Activated CD4-positive, alpha-beta T cell treated with anti-CD3 and anti-CD28 coated beads, Interleukin-2, amount 10 ng/mL, durations not matched to agents 24 days and 14 days (primary cell): ENCODE results near the gene EMILIN1. TPM values are rescaled to one million over a fixed set of nuclear protein-coding genes. Genes with fewer than 3 reads are reported as not detected.

Experiments
- DNase-seq: peaks from one replicate; pipeline ENCODE4 v3.0.0; 2022
- H3K27ac Mint-ChIP-seq: one replicate; pipeline ENCODE4 v1.8.0; 2022; ENCODE audit warnings: mild to moderate bottlenecking, mixed read lengths
- H3K27me3 Mint-ChIP-seq: one replicate; pipeline ENCODE4 v1.8.0; 2022; ENCODE audit warnings: mixed read lengths
- H3K36me3 Mint-ChIP-seq: one replicate; pipeline ENCODE4 v1.8.0; 2022; ENCODE audit warnings: low read depth, mild to moderate bottlenecking, mixed read lengths
- H3K4me1 Mint-ChIP-seq: one replicate; pipeline ENCODE4 v1.8.0; 2021; ENCODE audit warnings: mixed read lengths
- H3K4me3 Mint-ChIP-seq: one replicate; pipeline ENCODE4 v1.8.0; 2022; ENCODE audit warnings: mild to moderate bottlenecking, moderate library complexity, mixed read lengths
- H3K9me3 Mint-ChIP-seq: one replicate; pipeline ENCODE4 v1.8.0; 2021; ENCODE audit warnings: mixed read lengths
- intact Hi-C: fragments of 100-400 bp; cut with micrococcal nuclease; formaldehyde crosslinking; loops from one replicate; pipeline ENCODE4 v1.15.1; 2023
- total RNA-seq: library from RNA; stranded (reverse); gene quantifications from 2 replicates; pipeline ENCODE4 v1.2.3, GENCODE V29; 2022

EMILIN1 gene
- total RNA-seq, 1 donor from 2014 or later = 1.4 TPM

DNA sequence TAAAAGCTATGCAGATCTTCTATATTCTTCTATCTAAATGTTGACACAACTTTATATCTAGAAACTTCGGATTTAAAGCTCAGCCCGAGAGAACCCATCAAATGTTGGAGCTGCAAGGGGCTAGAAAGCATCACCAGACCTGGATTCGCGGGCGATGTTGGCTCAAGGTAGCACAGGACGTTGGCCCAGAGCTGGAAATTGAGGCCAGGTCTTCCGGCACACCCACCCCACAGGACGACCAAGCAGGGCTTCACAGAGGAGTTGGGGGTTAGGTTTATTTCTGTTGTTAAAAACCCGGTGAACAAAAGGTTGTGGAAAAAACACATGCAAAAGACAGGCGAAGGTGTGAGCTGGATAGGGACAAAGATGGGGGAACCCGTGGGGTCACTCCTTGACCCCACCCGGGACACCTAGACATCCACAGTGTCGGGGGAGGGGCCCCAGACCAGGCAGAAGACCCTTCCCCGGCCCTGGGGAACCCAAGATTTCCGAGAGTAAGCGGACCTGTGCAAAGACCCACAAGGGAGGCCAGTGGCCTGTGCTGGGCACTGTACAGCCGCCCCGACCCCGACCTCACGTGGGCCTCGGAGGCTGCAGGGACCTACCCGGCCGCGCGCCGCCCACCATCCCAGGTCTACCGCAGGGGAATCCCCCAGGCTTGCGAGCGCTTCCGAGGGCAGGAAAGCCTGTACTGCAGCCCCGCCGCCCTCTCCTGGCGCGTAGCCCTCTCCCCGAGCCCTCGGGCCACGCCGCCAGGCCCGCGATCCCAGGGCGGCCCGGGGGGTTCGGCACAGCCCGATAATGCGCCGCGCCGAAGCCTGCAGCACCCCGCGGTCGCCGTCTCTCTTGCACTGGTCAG lies 28.8 kb upstream of the EMILIN1 start:
- peaks cover 22% of the 10 kb centered on the region for H3K4me1 Mint-ChIP-seq
- H3K27ac Mint-ChIP-seq = peak overlapping the region; percentile 99
- H3K27me3 Mint-ChIP-seq = peaks cover 5% of the 10 kb centered on the region
- DNase-seq = peak; percentile 90
- peak overlapping the region; percentile 90 for H3K4me3 Mint-ChIP-seq
- H3K36me3 Mint-ChIP-seq = peaks cover 12% of the 10 kb centered on the region
- intact Hi-C loops = loop anchor here (1.0 to 5.0 kb wide), 6 partner anchors 17 to 163 kb away; partner anchors contain the start of genes ABHD1, ATRAID, KHK and OST4
- H3K9me3 Mint-ChIP-seq = peaks cover 3% of the 10 kb centered on the region

DNA sequence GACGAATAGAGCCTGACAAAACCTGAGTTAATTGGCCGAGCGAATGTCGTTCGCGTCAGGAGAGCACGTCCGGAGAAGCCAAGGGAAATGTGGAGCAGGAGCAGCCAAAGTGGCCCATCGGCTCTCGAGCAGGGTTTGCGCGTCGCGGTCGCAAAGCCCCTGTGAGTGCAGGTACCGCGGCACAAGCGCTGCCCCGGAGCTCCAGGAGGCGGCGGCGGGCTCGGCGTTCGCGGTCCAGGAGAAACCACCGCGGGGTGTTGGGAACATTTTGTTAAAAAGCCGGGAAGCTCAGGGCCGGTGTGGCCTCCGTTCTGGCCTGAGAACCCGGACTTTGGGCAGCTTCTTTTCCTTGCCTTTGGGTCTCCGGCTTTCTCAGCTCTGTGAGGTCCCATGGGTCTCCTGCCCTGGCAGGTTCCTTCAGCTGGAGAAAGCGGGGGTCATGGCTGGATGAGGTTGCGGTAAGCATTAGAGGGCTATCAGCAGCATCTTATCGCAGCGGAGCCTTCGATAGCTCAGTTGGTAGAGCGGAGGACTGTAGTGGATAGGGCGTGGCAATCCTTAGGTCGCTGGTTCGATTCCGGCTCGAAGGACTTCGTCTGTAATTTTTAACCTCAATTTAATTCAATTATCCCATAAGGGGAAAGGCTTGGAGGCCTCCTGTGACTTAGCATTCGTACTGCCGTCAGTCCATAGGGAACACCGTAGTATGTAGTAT lies 28.0 kb upstream of the EMILIN1 start:
- intact Hi-C loops = loop anchor here (1.0 to 5.0 kb wide), 6 partner anchors 18 to 162 kb away; partner anchors contain the start of genes ABHD1, ATRAID, KHK and OST4
- peaks cover 5% of the 10 kb centered on the region for H3K27me3 Mint-ChIP-seq
- peak; percentile 98 for DNase-seq
- H3K4me3 Mint-ChIP-seq = peak overlapping the region; percentile 90
- peaks cover 15% of the 10 kb centered on the region for H3K36me3 Mint-ChIP-seq
- H3K4me1 Mint-ChIP-seq = peaks cover 22% of the 10 kb centered on the region
- peak overlapping the region; percentile 99 for H3K27ac Mint-ChIP-seq
- peaks cover 3% of the 10 kb centered on the region for H3K9me3 Mint-ChIP-seq

DNA sequence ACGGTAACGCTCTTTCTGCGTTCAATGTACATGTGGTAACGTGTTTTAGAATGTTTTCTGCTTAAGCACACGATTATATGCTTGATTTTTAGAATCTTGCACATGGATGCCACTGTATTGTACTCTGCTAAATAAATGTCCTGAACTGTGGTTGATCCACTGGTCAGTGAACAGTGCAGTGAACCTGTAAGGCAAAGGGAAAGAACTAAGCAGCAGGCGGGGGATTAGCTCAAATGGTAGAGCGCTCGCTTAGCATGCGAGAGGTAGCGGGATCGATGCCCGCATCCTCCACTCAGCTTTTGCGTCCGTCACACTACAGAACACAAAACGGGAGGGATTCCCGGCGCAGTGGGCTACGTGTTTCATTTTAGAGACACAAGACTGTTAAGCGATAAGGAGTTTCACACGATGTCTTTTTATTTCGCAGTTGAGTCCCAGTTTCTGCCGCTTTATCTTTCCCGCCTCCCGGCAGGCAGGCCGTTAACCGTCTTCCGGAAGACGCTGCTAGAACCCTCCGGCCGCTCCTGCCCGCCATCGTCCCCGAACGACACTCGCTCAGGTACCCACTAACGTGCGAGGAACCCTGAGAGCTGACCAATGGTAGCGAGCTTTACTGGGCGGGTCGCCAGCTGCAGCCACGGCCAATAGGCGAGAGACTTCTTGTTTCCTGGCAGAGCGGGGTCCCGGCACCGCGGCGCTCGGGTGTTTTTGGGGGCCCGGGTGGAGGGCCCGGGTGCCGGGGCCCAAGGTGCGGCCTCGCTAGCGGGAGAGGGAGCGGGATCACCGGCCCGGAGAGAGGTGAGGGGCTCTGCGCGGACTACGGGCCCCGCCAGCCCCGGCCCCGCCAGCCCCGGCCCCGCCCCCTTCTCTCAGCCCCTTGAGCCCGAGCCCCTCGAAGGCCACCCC lies 27.2 kb upstream of the EMILIN1 start, which contains the start of gene AGBL5:
Gene AGBL5, plus strand, starts transcription at position 673 of the 906 bp plus-strand sequence. CDS start 1,291 bp downstream, outside the sequence.
- peak within 1 kb of the TSS; percentile 90 for H3K4me3 Mint-ChIP-seq
- DNase-seq = peak; percentile 99
- peaks cover 22% of the 10 kb centered on the region for H3K4me1 Mint-ChIP-seq
- intact Hi-C loops = loop anchor here (1.0 to 5.0 kb wide), 6 partner anchors 19 to 161 kb away; partner anchors contain the start of genes ABHD1, ATRAID, KHK and OST4
- peaks cover 3% of the 10 kb centered on the region for H3K9me3 Mint-ChIP-seq
- peak within 1 kb of the TSS; percentile 99 for H3K27ac Mint-ChIP-seq
- peaks cover 5% of the 10 kb centered on the region for H3K27me3 Mint-ChIP-seq
- H3K36me3 Mint-ChIP-seq = peaks cover 22% of the 10 kb centered on the region

DNA sequence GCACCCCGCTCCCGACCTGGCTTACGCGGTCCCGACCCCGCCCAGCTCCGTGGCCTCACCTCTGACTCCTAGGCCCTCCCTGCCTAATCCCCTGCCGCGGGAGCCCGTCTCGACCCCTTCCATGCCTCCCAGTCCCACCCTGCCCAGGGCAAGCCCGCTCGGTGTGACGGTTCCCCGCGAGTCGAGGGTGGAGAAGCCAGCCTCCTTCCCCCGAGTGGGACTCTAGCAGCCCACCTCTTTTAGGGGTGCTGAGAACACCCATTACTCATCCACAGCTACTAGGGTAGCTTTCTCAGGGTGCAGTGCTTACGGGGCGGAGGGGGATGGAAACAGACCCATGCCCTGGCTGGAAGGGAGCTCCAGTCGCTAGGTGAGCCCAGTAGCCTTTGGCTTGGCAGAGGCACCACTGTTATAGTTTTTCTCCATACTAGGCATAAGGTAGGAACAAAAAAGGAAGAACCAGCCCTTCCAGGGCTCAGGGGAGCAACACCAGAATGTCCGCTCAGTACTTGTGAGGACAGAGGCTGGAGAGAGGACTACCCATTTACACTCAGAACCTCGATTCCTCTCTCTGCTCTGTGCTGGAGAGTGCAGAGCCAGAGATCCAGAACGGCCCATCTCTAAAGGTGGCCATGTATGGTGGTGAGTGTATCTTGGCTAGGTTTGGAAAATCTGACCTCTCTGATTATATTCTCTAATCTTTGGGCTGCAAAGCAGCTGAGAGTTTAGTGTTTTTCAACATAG lies 26.3 kb upstream of the EMILIN1 start:
- peaks cover 5% of the 10 kb centered on the region for H3K27me3 Mint-ChIP-seq
- peaks cover 3% of the 10 kb centered on the region for H3K9me3 Mint-ChIP-seq
- peak overlapping the region; percentile 81 for H3K27ac Mint-ChIP-seq
- intact Hi-C loops = loop anchor here (5.0 kb wide), 1 partner anchor 70 kb away; the partner anchor contains the start of gene ABHD1
- peaks cover 24% of the 10 kb centered on the region for H3K36me3 Mint-ChIP-seq
- peak overlapping the region; percentile 90 for H3K4me3 Mint-ChIP-seq
- no peak for DNase-seq
- peaks cover 22% of the 10 kb centered on the region for H3K4me1 Mint-ChIP-seq

DNA sequence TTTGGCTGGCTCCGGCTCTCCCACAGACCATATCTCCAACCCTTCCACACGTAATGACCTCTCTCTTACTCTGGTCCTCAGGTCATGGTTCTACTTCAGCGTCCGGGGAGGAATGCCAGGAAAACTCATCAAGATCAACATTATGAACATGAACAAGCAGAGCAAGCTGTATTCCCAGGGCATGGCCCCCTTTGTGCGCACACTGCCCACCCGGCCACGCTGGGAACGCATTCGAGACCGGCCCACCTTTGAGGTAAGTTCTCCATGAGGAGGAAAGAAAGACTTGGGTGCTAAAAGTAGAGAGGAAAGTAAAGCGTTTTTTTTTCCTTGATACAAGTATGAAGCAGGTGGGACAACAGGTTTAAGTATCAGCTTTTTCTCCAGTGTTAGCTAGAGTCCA lies 25.1 kb upstream of the EMILIN1 start:
- H3K4me1 Mint-ChIP-seq = peaks cover 19% of the 10 kb centered on the region
- H3K27me3 Mint-ChIP-seq = peaks cover 5% of the 10 kb centered on the region
- peaks cover 26% of the 10 kb centered on the region for H3K36me3 Mint-ChIP-seq
- no peak overlapping the region for H3K27ac Mint-ChIP-seq
- intact Hi-C loops = loop anchor here (5.0 kb wide), 1 partner anchor 69 kb away; the partner anchor contains the start of gene ABHD1
- peak overlapping the region; percentile 90 for H3K4me3 Mint-ChIP-seq
- H3K9me3 Mint-ChIP-seq = peaks cover 3% of the 10 kb centered on the region
- DNase-seq = no peak

DNA sequence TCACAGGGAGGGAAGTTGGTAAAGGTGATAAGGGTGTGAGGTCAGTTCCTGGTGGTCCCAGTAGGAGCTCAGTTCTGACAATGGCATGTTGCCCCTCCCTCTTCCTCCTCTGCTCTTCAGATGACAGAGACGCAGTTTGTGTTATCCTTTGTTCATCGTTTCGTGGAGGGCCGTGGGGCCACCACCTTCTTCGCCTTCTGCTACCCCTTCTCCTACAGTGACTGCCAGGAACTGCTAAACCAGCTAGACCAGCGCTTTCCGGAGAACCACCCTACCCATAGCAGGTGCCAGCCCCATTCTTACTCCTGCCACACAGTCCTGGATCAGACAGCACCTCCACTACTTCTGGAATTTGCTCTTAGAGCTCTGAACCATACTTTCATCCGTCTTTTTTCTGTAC lies 24.6 kb upstream of the EMILIN1 start:
- H3K4me3 Mint-ChIP-seq = peak overlapping the region; percentile 16
- H3K4me1 Mint-ChIP-seq = peaks cover 19% of the 10 kb centered on the region
- H3K36me3 Mint-ChIP-seq = peaks cover 28% of the 10 kb centered on the region
- peaks cover 3% of the 10 kb centered on the region for H3K9me3 Mint-ChIP-seq
- peaks cover 5% of the 10 kb centered on the region for H3K27me3 Mint-ChIP-seq
- DNase-seq = no peak
- intact Hi-C loops = loop anchor here (5.0 kb wide), 1 partner anchor 69 kb away; the partner anchor contains the start of gene ABHD1
- no peak overlapping the region for H3K27ac Mint-ChIP-seq

DNA sequence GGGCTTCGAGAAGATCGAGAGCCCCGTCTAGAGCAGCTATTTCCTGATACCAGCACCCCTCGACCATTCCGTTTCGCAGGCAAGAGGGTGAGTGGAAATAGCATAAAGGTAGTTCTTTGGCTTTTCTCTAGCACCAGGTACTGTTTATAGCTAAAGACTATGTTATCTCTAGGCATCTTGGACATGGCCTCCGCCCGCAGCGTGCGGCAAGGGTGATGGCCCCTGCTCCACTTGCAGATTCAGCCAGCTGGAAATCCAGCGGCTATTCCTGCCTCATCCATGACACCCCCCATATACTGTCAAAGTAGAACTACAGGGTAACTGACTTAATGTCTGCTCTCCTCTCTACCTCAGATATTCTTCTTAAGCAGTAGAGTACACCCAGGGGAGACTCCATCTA lies 23.7 kb upstream of the EMILIN1 start:
- H3K4me3 Mint-ChIP-seq = no peak overlapping the region
- peaks cover 3% of the 10 kb centered on the region for H3K9me3 Mint-ChIP-seq
- peaks cover 15% of the 10 kb centered on the region for H3K4me1 Mint-ChIP-seq
- no peak overlapping the region for H3K27ac Mint-ChIP-seq
- no peak for DNase-seq
- peaks cover 35% of the 10 kb centered on the region for H3K36me3 Mint-ChIP-seq
- intact Hi-C loops = loop anchor here (5.0 kb wide), 1 partner anchor 68 kb away; the partner anchor contains the start of gene ABHD1
- H3K27me3 Mint-ChIP-seq = peaks cover 5% of the 10 kb centered on the region

GRCh38 chr2:27057184-27057583 lies 21.2 kb upstream of the EMILIN1 start:
- intact Hi-C loops = no loop called here
- no peak overlapping the region for H3K27ac Mint-ChIP-seq

GRCh38 chr2:27058210-27058609 lies 20.2 kb upstream of the EMILIN1 start:
- H3K4me3 Mint-ChIP-seq = no peak overlapping the region
- H3K4me1 Mint-ChIP-seq = peaks cover 6% of the 10 kb centered on the region
- H3K27ac Mint-ChIP-seq = no peak overlapping the region
- no peak for DNase-seq
- H3K9me3 Mint-ChIP-seq = no peaks in the 10 kb centered on the region
- H3K27me3 Mint-ChIP-seq = no peaks in the 10 kb centered on the region
- intact Hi-C loops = no loop called here
- peaks cover 42% of the 10 kb centered on the region for H3K36me3 Mint-ChIP-seq

More at GRCh38 chr2:27057184-27057583, 21.2 kb upstream of the EMILIN1 start:
- Mint-ChIP-seq H3K9me3 (no peaks in the 10 kb centered on the region), H3K4me3 (no peak overlapping the region), H3K27me3 (no peaks in the 10 kb centered on the region), H3K36me3 (peaks cover 34% of the 10 kb centered on the region), H3K4me1 (peaks cover 5% of the 10 kb centered on the region)
- no peak for DNase-seq

GRCh38 chr2:27059141-27059820 lies 19.1 kb upstream of the EMILIN1 start:
- no peaks in the 10 kb centered on the region for H3K27me3 Mint-ChIP-seq
- H3K9me3 Mint-ChIP-seq = no peaks in the 10 kb centered on the region
- intact Hi-C loops = no loop called here
- H3K4me1 Mint-ChIP-seq = peaks cover 6% of the 10 kb centered on the region
- H3K36me3 Mint-ChIP-seq = peaks cover 45% of the 10 kb centered on the region
- H3K27ac Mint-ChIP-seq = no peak overlapping the region
- DNase-seq = no peak
- no peak overlapping the region for H3K4me3 Mint-ChIP-seq

DNA sequence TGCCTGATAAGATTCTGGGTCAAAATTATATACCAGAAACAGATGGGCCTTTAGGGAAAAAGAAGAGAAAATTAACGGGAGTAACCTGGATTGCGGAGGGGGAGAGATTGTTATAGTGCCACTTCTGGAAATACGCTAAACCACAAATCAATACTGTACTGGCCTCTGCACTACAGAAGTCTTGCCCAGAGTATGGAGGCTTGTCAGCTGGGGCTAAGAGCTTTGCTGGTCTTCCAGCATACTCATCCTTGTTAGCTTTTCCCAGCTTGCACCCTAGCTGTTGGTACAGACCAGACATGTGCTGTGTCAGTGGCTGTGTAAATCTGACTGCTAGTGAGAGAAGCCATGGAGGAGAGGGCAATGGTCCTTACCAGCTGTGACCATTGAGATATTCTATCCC lies 18.1 kb upstream of the EMILIN1 start:
- Mint-ChIP-seq H3K27ac (no peak overlapping the region), H3K4me1 (peaks cover 6% of the 10 kb centered on the region), H3K9me3 (no peaks in the 10 kb centered on the region), H3K36me3 (peaks cover 46% of the 10 kb centered on the region), H3K4me3 (no peak overlapping the region), H3K27me3 (no peaks in the 10 kb centered on the region)
- intact Hi-C loops = no loop called here
- DNase-seq = no peak

DNA sequence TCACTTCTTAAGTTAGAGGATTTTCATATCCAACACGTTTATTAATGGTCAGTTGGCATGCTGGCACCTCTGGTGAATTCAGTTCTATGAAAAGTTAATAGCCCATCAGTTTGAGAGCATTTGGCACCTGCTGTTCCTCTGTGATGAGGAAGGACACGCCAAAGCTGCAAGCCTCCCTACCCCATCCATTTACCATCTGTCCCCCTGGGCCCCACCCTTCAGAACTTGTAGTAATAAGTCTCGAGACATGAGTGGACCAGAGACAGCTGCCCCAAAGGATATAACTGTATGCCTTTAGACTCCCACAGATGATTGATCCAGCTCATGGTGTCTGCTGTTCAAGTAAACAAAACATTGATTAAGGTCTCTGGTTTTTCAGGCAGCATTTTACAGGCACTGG lies 13.3 kb upstream of the EMILIN1 start:
- intact Hi-C loops = no loop called here
- Mint-ChIP-seq H3K36me3 (peaks cover 57% of the 10 kb centered on the region), H3K27me3 (no peaks in the 10 kb centered on the region), H3K27ac (no peak overlapping the region), H3K4me3 (no peak overlapping the region), H3K9me3 (no peaks in the 10 kb centered on the region), H3K4me1 (peaks cover 29% of the 10 kb centered on the region)
- DNase-seq = no peak
